ENCODE results near the gene ADI1. TPM values are rescaled to one million over a fixed set of nuclear protein-coding genes. Genes with fewer than 3 reads are reported as not detected.

The ADI1 gene
- total RNA-seq, 4 donors from 2014 or later = 43.7 to 207 (median 71.0) TPM

- Histone ChIP-seq H3K9me3 (no peaks in the 10 kb centered on the region), H3K4me3 (no peak overlapping the region), H3K27ac (no peak overlapping the region), H3K36me3 (no peaks in the 10 kb centered on the region), H3K27me3 (no peaks in the 10 kb centered on the region), H3K4me1 (peaks cover 0 to 7% (median 0%) of the 10 kb centered on the region in 4 donors)
- TF ChIP-seq CTCF (IDR thresholded peaks at IDR 0.05) (no peak), POLR2A (IDR thresholded peaks at IDR 0.05) (no peak)
- no peak for DNase-seq
These were observed 7.5 kb upstream of the ADI1 start for GRCh38 chr2:3526871-3527270.

GRCh38 chr2:3523551-3524041 lies 4.3 kb upstream of the ADI1 start:
- DNase-seq = no peak
- TF ChIP-seq POLR2A (IDR thresholded peaks at IDR 0.05) (no peak), CTCF (IDR thresholded peaks at IDR 0.05) (no peak)
- no peak overlapping the region for H3K4me3 ChIP-seq
- no peaks in the 10 kb centered on the region for H3K27me3 ChIP-seq
- H3K36me3 ChIP-seq = no peaks in the 10 kb centered on the region
- H3K9me3 ChIP-seq = no peaks in the 10 kb centered on the region
- peak overlapping the region in 2 of 4 donors; percentile 17 to 67 for H3K27ac ChIP-seq
- peaks cover 0 to 15% (median 3%) of the 10 kb centered on the region in 4 donors for H3K4me1 ChIP-seq

GRCh38 chr2:3522961-3523421 lies 3.7 kb upstream of the ADI1 start:
- H3K27ac ChIP-seq = peak overlapping the region in 3 of 4 donors; percentile 17 to 67 (median 37)
- no peaks in the 10 kb centered on the region for H3K36me3 ChIP-seq
- H3K27me3 ChIP-seq = no peaks in the 10 kb centered on the region
- H3K9me3 ChIP-seq = no peaks in the 10 kb centered on the region
- TF ChIP-seq CTCF (IDR thresholded peaks at IDR 0.05) (no peak), POLR2A (IDR thresholded peaks at IDR 0.05) (no peak)
- no peak overlapping the region for H3K4me3 ChIP-seq
- H3K4me1 ChIP-seq = peaks cover 0 to 15% (median 3%) of the 10 kb centered on the region in 4 donors
- no peak for DNase-seq

GRCh38 chr2:3520591-3520990 lies 1.3 kb upstream of the ADI1 start:
- H3K27me3 ChIP-seq = no peaks in the 10 kb centered on the region
- DNase-seq = peak in 1 of 3 donors; percentile 42
- peaks cover 0 to 9% (median 0%) of the 10 kb centered on the region in 3 donors for H3K36me3 ChIP-seq
- H3K4me1 ChIP-seq = peaks cover 0 to 15% (median 3%) of the 10 kb centered on the region in 4 donors
- no peak for TF ChIP-seq CTCF (IDR thresholded peaks at IDR 0.05)
- no peak for TF ChIP-seq POLR2A (IDR thresholded peaks at IDR 0.05)
- no peak overlapping the region for H3K4me3 ChIP-seq
- no peak overlapping the region for H3K27ac ChIP-seq
- no peaks in the 10 kb centered on the region for H3K9me3 ChIP-seq

- H3K27ac ChIP-seq = peak overlapping the region; percentile 92 to 99 (median 98)
- H3K4me1 ChIP-seq = peaks cover 0 to 12% (median 3%) of the 10 kb centered on the region in 4 donors
- TF ChIP-seq POLR2A (IDR thresholded peaks at IDR 0.05) (peak; percentile 8 to 77), CTCF (IDR thresholded peaks at IDR 0.05) (no peak)
These were observed 656 bp downstream of the ADI1 start for GRCh38 chr2:3518496-3519254.

More at GRCh38 chr2:3518496-3519254, 656 bp downstream of the ADI1 start:
- peaks cover 0 to 9% (median 0%) of the 10 kb centered on the region in 3 donors for H3K36me3 ChIP-seq
- no peaks in the 10 kb centered on the region for H3K9me3 ChIP-seq
- H3K27me3 ChIP-seq = no peaks in the 10 kb centered on the region
- peak overlapping the region; percentile 72 to 92 (median 78) for H3K4me3 ChIP-seq
- DNase-seq = peak; percentile 92 to 98 (median 95)
